Measurements from ENCODE around the gene FAM32A.

GRCh38 chr19:16168465-16169081, 16.6 kb upstream of the FAM32A start:
- TF ChIP-seq YY1 (IDR thresholded peaks at IDR 0.05; ENCODE audit: insufficient read depth, insufficient read length) = no peak
- TF ChIP-seq ZNF274 (IDR thresholded peaks at IDR 0.05; ENCODE audit: low read depth, low read length) = no peak
- no peak for TF ChIP-seq SUZ12 (IDR thresholded peaks at IDR 0.05; ENCODE audit: extremely low read depth, insufficient read depth, insufficient read length)
